Measurements from ENCODE around the gene GZMB. TPM values are rescaled to one million over a fixed set of nuclear protein-coding genes. Genes with fewer than 3 reads are reported as not detected.

The GZMB gene
- total RNA-seq, 1 experiment from 2014 or later = not detected

DNA sequence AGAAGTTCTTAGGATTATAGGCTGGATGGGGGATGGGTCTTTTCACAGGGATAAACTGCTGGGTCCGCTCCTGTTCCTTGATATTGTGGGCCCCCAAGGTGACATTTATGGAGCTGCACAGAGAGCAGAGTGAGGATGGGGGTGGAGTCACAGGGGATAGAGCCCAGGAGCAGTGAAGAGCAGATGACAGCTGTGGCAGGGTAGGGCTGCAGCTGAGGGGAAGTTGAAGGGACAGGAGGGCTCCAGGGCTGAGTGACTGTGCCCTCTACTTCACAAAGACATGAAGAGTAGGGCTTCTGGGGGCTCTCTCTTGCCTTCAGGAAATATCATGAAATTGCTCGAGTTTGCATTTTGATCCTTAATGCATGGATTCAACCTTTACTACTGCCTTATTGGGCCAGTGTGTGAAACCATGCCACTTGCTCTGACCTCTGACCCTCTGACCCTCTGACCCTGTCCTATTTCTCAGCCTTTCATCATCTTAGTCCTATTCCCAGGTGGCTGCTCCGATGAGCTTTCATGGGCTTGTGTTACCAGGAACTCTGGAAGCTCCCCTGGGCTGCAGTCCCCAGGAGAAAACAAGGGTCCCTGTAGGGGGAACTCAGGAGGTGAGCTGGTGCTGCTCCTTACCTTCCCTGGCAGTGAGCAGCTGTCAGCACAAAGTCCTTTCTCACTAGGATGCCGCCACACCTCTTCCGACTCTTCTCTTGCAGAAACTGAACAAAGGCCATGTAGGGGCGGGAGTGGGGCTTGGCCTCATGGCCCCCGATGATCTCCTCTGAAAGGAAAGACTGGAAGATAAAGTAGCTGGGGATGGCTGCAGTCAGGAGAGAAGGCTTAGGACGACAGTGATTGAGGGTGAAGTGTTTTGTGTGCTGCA, 26.1 kb downstream of the GZMB start:
- intact Hi-C loops (cut with micrococcal nuclease; ENCODE audit: unreplicated experiment) = no loop called here
- CTCF ChIA-PET = no interaction called here

DNA sequence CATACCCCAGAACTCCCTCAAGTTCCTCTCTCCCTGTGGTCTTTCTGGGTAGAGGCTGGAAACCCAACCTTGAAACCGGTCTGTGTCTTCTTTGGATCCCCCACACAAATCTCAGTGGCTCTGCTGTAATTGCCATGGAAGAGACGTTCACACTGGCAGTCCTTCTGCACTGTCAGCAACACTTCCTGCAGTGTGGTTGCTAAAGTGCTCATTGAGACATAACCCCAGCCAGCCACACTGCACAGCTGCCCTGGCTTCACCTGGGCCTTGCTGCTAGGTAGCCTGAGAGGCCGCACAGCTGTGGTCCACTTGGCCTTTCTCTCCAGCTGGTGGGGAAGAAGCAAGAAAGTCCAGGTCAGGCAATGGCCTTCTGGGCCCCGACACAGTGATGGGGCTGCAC, 26.9 kb downstream of the GZMB start:
- Histone ChIP-seq H3K4me1 (ENCODE audit: insufficient read depth, low read length, poor library complexity, severe bottlenecking) (no peaks in the 10 kb centered on the region), H3K27ac (ENCODE audit: low read depth, low read length, poor library complexity, severe bottlenecking) (no peak overlapping the region), H3K9me3 (ENCODE audit: low read depth, low read length, poor library complexity, severe bottlenecking) (no peaks in the 10 kb centered on the region), H3K36me3 (ENCODE audit: insufficient read depth, low read length, poor library complexity, severe bottlenecking) (no peaks in the 10 kb centered on the region), H3K27me3 (replicated peaks; ENCODE audit: insufficient read depth, low read depth, low read length, poor library complexity) (no peaks in the 10 kb centered on the region), H3K4me3 (ENCODE audit: low read depth, low read length, poor library complexity, severe bottlenecking) (no peak overlapping the region)
- TF ChIP-seq EZH2 (IDR thresholded peaks at IDR 0.05; ENCODE audit: borderline replicate concordance, low read depth, low read length, poor library complexity, severe bottlenecking) = no peak
- TF ChIP-seq, protein P1, sequence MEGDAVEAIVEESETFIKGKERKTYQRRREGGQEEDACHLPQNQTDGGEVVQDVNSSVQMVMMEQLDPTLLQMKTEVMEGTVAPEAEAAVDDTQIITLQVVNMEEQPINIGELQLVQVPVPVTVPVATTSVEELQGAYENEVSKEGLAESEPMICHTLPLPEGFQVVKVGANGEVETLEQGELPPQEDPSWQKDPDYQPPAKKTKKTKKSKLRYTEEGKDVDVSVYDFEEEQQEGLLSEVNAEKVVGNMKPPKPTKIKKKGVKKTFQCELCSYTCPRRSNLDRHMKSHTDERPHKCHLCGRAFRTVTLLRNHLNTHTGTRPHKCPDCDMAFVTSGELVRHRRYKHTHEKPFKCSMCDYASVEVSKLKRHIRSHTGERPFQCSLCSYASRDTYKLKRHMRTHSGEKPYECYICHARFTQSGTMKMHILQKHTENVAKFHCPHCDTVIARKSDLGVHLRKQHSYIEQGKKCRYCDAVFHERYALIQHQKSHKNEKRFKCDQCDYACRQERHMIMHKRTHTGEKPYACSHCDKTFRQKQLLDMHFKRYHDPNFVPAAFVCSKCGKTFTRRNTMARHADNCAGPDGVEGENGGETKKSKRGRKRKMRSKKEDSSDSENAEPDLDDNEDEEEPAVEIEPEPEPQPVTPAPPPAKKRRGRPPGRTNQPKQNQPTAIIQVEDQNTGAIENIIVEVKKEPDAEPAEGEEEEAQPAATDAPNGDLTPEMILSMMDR (conservative IDR thresholded peaks at IDR 0.05; ENCODE audit: low read depth, low read length) = no peak
- BruUV-seq (replicated peaks) = no TSS peak
- intact Hi-C loops (cut with micrococcal nuclease; ENCODE audit: unreplicated experiment) = no loop called here
- ChIA-PET POLR2A (ENCODE audit: low non-redundant PET) (no interaction called here), CTCF (no interaction called here)
- DNase-seq (ENCODE audit: low spot score) = no peak

More for the DNA sequence above, 26.1 kb downstream of the GZMB start:
- DNase-seq (ENCODE audit: low spot score) = no peak
- BruUV-seq (replicated peaks) = no TSS peak
- H3K27ac ChIP-seq (ENCODE audit: low read depth, low read length, poor library complexity, severe bottlenecking) = no peak overlapping the region
- H3K27me3 ChIP-seq (replicated peaks; ENCODE audit: insufficient read depth, low read depth, low read length, poor library complexity) = no peaks in the 10 kb centered on the region
- no peak overlapping the region for H3K4me3 ChIP-seq (ENCODE audit: low read depth, low read length, poor library complexity, severe bottlenecking)
- H3K36me3 ChIP-seq (ENCODE audit: insufficient read depth, low read length, poor library complexity, severe bottlenecking) = no peaks in the 10 kb centered on the region
- H3K4me1 ChIP-seq (ENCODE audit: insufficient read depth, low read length, poor library complexity, severe bottlenecking) = no peaks in the 10 kb centered on the region
- POLR2A ChIA-PET (ENCODE audit: low non-redundant PET) = no interaction called here
- no peaks in the 10 kb centered on the region for H3K9me3 ChIP-seq (ENCODE audit: low read depth, low read length, poor library complexity, severe bottlenecking)
- no peak for TF ChIP-seq EZH2 (IDR thresholded peaks at IDR 0.05; ENCODE audit: borderline replicate concordance, low read depth, low read length, poor library complexity, severe bottlenecking)
- TF ChIP-seq, protein P1 (conservative IDR thresholded peaks at IDR 0.05; ENCODE audit: low read depth, low read length) = no peak

DNA sequence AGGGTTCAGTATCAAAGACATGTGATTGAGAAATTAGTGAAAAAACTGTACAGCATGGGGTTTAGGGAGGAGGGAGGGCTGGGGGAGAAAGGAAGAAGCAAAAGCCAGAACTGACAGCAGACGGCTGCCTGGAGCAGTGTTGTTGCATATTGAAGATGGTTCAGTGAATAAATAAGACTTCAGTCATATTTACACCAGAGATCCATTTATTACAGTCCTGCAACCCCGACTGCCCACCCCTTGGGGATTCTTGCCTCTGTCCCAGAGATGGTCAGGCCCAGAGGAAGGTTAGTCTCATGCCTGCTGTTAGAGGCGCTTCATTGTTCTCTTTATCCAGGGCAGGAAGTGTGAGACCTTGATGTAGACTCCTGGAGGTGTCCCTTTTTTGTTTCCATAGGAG, 27.7 kb downstream of the GZMB start:
- CTCF ChIA-PET = no interaction called here
- Histone ChIP-seq H3K4me3 (ENCODE audit: low read depth, low read length, poor library complexity, severe bottlenecking) (no peak overlapping the region), H3K9me3 (ENCODE audit: low read depth, low read length, poor library complexity, severe bottlenecking) (no peaks in the 10 kb centered on the region), H3K4me1 (ENCODE audit: insufficient read depth, low read length, poor library complexity, severe bottlenecking) (no peaks in the 10 kb centered on the region), H3K27me3 (replicated peaks; ENCODE audit: insufficient read depth, low read depth, low read length, poor library complexity) (no peaks in the 10 kb centered on the region), H3K27ac (ENCODE audit: low read depth, low read length, poor library complexity, severe bottlenecking) (no peak overlapping the region), H3K36me3 (ENCODE audit: insufficient read depth, low read length, poor library complexity, severe bottlenecking) (no peaks in the 10 kb centered on the region)
- DNase-seq (ENCODE audit: low spot score) = no peak
- BruUV-seq (replicated peaks) = no TSS peak
- TF ChIP-seq, protein P1 (conservative IDR thresholded peaks at IDR 0.05; ENCODE audit: low read depth, low read length) = no peak
- TF ChIP-seq EZH2 (IDR thresholded peaks at IDR 0.05; ENCODE audit: borderline replicate concordance, low read depth, low read length, poor library complexity, severe bottlenecking) = no peak
- POLR2A ChIA-PET (ENCODE audit: low non-redundant PET) = interaction anchor here (0.6 kb wide), 1 partner anchor 427 kb away, joined by 4 read pairs; no protein-coding TSS in a partner anchor
- intact Hi-C loops (cut with micrococcal nuclease; ENCODE audit: unreplicated experiment) = no loop called here
